Fibroblast of skin of left biceps (primary cell): ENCODE results near the gene ITGA8.

Source experiments
- DNase-seq, 2 experiments: peaks; one replicate each; pipeline ENCODE4 v3.0.0-alpha.2; 2013; ENCODE audit warnings: low read depth in 2 of 2

ITGA8 gene

GRCh38 chr10:15464381-15464780, 255.3 kb downstream of the ITGA8 start:
- no peak for DNase-seq
